ENCODE measurements around the gene ZNF614. TPM values are rescaled to one million over a fixed set of nuclear protein-coding genes. Genes with fewer than 3 reads are reported as not detected.

Gene ZNF614
- total RNA-seq, 1 experiment from 2014 or later, result 10.3 TPM

GRCh38 chr19:52007451-52007805, 20.8 kb downstream of the ZNF614 start:
- peaks cover 9% of the 10 kb centered on the region for H3K9me3 Mint-ChIP-seq (ENCODE audit: low read depth, unreplicated experiment)
- CTCF ChIA-PET, result interaction anchor here (0.6 kb wide), 1 partner anchor 23 kb away, joined by 4 read pairs; no protein-coding TSS in a partner anchor
- TF ChIP-seq, protein P1, sequence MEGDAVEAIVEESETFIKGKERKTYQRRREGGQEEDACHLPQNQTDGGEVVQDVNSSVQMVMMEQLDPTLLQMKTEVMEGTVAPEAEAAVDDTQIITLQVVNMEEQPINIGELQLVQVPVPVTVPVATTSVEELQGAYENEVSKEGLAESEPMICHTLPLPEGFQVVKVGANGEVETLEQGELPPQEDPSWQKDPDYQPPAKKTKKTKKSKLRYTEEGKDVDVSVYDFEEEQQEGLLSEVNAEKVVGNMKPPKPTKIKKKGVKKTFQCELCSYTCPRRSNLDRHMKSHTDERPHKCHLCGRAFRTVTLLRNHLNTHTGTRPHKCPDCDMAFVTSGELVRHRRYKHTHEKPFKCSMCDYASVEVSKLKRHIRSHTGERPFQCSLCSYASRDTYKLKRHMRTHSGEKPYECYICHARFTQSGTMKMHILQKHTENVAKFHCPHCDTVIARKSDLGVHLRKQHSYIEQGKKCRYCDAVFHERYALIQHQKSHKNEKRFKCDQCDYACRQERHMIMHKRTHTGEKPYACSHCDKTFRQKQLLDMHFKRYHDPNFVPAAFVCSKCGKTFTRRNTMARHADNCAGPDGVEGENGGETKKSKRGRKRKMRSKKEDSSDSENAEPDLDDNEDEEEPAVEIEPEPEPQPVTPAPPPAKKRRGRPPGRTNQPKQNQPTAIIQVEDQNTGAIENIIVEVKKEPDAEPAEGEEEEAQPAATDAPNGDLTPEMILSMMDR (IDR thresholded peaks at IDR 0.05; ENCODE audit: unreplicated experiment), result no peak
- no peaks in the 10 kb centered on the region for H3K27me3 Mint-ChIP-seq (ENCODE audit: unreplicated experiment)
- TSS peak; percentile 38 for BruUV-seq (replicated peaks)
- H3K4me1 Mint-ChIP-seq (ENCODE audit: low read depth, unreplicated experiment), result peaks cover 9% of the 10 kb centered on the region
- peak; percentile 27 for DNase-seq
- H3K27ac Mint-ChIP-seq (ENCODE audit: unreplicated experiment), result peak overlapping the region; percentile 73
- H3K4me3 Mint-ChIP-seq (ENCODE audit: low read depth, unreplicated experiment), result peak overlapping the region; percentile 94
- intact Hi-C loops (cut with micrococcal nuclease; ENCODE audit: unreplicated experiment), result loop anchor here (10.0 kb wide), 1 partner anchor 227 kb away; no protein-coding TSS in a partner anchor
- H3K36me3 Mint-ChIP-seq (ENCODE audit: insufficient read depth, unreplicated experiment), result peaks cover 20% of the 10 kb centered on the region

GRCh38 chr19:51994048-51994644, 34.0 kb downstream of the ZNF614 start:
- no peak overlapping the region for H3K4me3 Mint-ChIP-seq (ENCODE audit: low read depth, unreplicated experiment)
- CTCF ChIA-PET, result interaction anchor here (0.6 kb wide), 1 partner anchor 305 kb away, joined by 3 read pairs; no protein-coding TSS in a partner anchor

GRCh38 chr19:51993422-51993821, 34.8 kb downstream of the ZNF614 start:
- Mint-ChIP-seq H3K27ac (ENCODE audit: unreplicated experiment) (no peak overlapping the region), H3K27me3 (ENCODE audit: unreplicated experiment) (no peaks in the 10 kb centered on the region), H3K9me3 (ENCODE audit: low read depth, unreplicated experiment) (peaks cover 29% of the 10 kb centered on the region), H3K4me1 (ENCODE audit: low read depth, unreplicated experiment) (no peaks in the 10 kb centered on the region), H3K4me3 (ENCODE audit: low read depth, unreplicated experiment) (no peak overlapping the region), H3K36me3 (ENCODE audit: insufficient read depth, unreplicated experiment) (peaks cover 6% of the 10 kb centered on the region)
- TF ChIP-seq, protein P1 (IDR thresholded peaks at IDR 0.05; ENCODE audit: unreplicated experiment), result no peak
- BruUV-seq (replicated peaks), result no TSS peak
- intact Hi-C loops (cut with micrococcal nuclease; ENCODE audit: unreplicated experiment), result no loop called here
- DNase-seq, result no peak
- CTCF ChIA-PET, result interaction anchor here (0.6 kb wide), 1 partner anchor 305 kb away, joined by 3 read pairs; no protein-coding TSS in a partner anchor

More at GRCh38 chr19:51994048-51994644, 34.0 kb downstream of the ZNF614 start:
- Mint-ChIP-seq H3K27me3 (ENCODE audit: unreplicated experiment) (no peaks in the 10 kb centered on the region), H3K9me3 (ENCODE audit: low read depth, unreplicated experiment) (peaks cover 26% of the 10 kb centered on the region), H3K27ac (ENCODE audit: unreplicated experiment) (no peak overlapping the region), H3K36me3 (ENCODE audit: insufficient read depth, unreplicated experiment) (no peaks in the 10 kb centered on the region), H3K4me1 (ENCODE audit: low read depth, unreplicated experiment) (no peaks in the 10 kb centered on the region)
- TF ChIP-seq, protein P1 (IDR thresholded peaks at IDR 0.05; ENCODE audit: unreplicated experiment), result no peak
- DNase-seq, result no peak
- intact Hi-C loops (cut with micrococcal nuclease; ENCODE audit: unreplicated experiment), result no loop called here
- no TSS peak for BruUV-seq (replicated peaks)

- DNase-seq, result peak; percentile 88
- BruUV-seq (replicated peaks), result TSS peak; percentile 51
- H3K4me3 Mint-ChIP-seq (ENCODE audit: low read depth, unreplicated experiment), result peak within 1 kb of the TSS; percentile 86
- no peaks in the 10 kb centered on the region for H3K4me1 Mint-ChIP-seq (ENCODE audit: low read depth, unreplicated experiment)
- CTCF ChIA-PET, result no interaction called here
- H3K27ac Mint-ChIP-seq (ENCODE audit: unreplicated experiment), result peak within 1 kb of the TSS; percentile 89
- TF ChIP-seq, protein P1 (IDR thresholded peaks at IDR 0.05; ENCODE audit: unreplicated experiment), result no peak
- no peaks in the 10 kb centered on the region for H3K27me3 Mint-ChIP-seq (ENCODE audit: unreplicated experiment)
- H3K9me3 Mint-ChIP-seq (ENCODE audit: low read depth, unreplicated experiment), result peaks cover 29% of the 10 kb centered on the region
- intact Hi-C loops (cut with micrococcal nuclease; ENCODE audit: unreplicated experiment), result no loop called here
- H3K36me3 Mint-ChIP-seq (ENCODE audit: insufficient read depth, unreplicated experiment), result peaks cover 17% of the 10 kb centered on the region
These were observed 41.6 kb downstream of the ZNF614 start, which contains the start of gene ZNF350 for GRCh38 chr19:51986309-51987291. Gene ZNF350 (minus strand): TSS chr19:51986840. CDS start chr19:51974360, 12,480 bp downstream.

All from Calu3 (cell line).